ENCODE results near the gene RNF113B. TPM values are rescaled to one million over a fixed set of nuclear protein-coding genes. Genes with fewer than 3 reads are reported as not detected.
A peak's percentile ranks its signal among the peaks of the same experiment; 100 is the strongest.

Gene RNF113B
- total RNA-seq, 1 donor from 2014 or later: not detected

GRCh38 chr13:98192008-98192407 is 14.9 kb upstream of the RNF113B start:
- Histone ChIP-seq H3K9ac (ENCODE audit: low read length) (no peak overlapping the region), H3K4me3 (ENCODE audit: insufficient read depth, low read depth, low read length) (no peak overlapping the region), H3K27ac (ENCODE audit: low read depth, low read length) (no peak overlapping the region), H3K4me1 (ENCODE audit: insufficient read depth, low read length) (peaks cover 5% of the 10 kb centered on the region), H4K20me1 (ENCODE audit: insufficient read depth, low read length) (peaks cover 20% of the 10 kb centered on the region), H3K79me2 (ENCODE audit: insufficient read depth, low read length) (peaks cover 83% of the 10 kb centered on the region), H2AFZ (ENCODE audit: low read depth, low read length) (no peak overlapping the region), H3K36me3 (ENCODE audit: insufficient read depth, low read length) (no peaks in the 10 kb centered on the region), H3K9me3 (ENCODE audit: insufficient read depth, low read depth, low read length) (no peaks in the 10 kb centered on the region), H3K4me2 (ENCODE audit: low read length) (no peak overlapping the region), H3K27me3 (ENCODE audit: insufficient read depth, low read length) (no peaks in the 10 kb centered on the region)
- no peak for DNase-seq (ENCODE audit: low read depth)
- TF ChIP-seq EZH2 (IDR thresholded peaks at IDR 0.05; ENCODE audit: insufficient read depth, low read length) (no peak), CTCF (IDR thresholded peaks at IDR 0.05; ENCODE audit: insufficient read depth, low read depth, low read length) (no peak)
- FAIRE-seq: no peak
- H3K4me3 Mint-ChIP-seq (ENCODE audit: unreplicated experiment): no peak overlapping the region
- H3K9me3 Mint-ChIP-seq (ENCODE audit: unreplicated experiment): no peaks in the 10 kb centered on the region
- H3K27ac Mint-ChIP-seq (ENCODE audit: unreplicated experiment): no peak overlapping the region
- no peaks in the 10 kb centered on the region for H3K27me3 Mint-ChIP-seq (ENCODE audit: low read depth, unreplicated experiment)
- peaks cover 3% of the 10 kb centered on the region for H3K4me1 Mint-ChIP-seq (ENCODE audit: low read depth, unreplicated experiment)
- peaks cover 15% of the 10 kb centered on the region for H3K36me3 Mint-ChIP-seq (ENCODE audit: low read depth, unreplicated experiment)

GRCh38 chr13:98190889-98191444 is 13.9 kb upstream of the RNF113B start:
- Histone ChIP-seq H3K36me3 (ENCODE audit: insufficient read depth, low read length) (no peaks in the 10 kb centered on the region), H3K4me3 (ENCODE audit: insufficient read depth, low read depth, low read length) (no peak overlapping the region), H2AFZ (ENCODE audit: low read depth, low read length) (no peak overlapping the region), H3K79me2 (ENCODE audit: insufficient read depth, low read length) (peaks cover 84% of the 10 kb centered on the region), H3K4me2 (ENCODE audit: low read length) (no peak overlapping the region), H3K27me3 (ENCODE audit: insufficient read depth, low read length) (no peaks in the 10 kb centered on the region), H3K9me3 (ENCODE audit: insufficient read depth, low read depth, low read length) (no peaks in the 10 kb centered on the region), H4K20me1 (ENCODE audit: insufficient read depth, low read length) (peaks cover 20% of the 10 kb centered on the region), H3K27ac (ENCODE audit: low read depth, low read length) (no peak overlapping the region), H3K4me1 (ENCODE audit: insufficient read depth, low read length) (peaks cover 5% of the 10 kb centered on the region), H3K9ac (ENCODE audit: low read length) (no peak overlapping the region)
- FAIRE-seq: no peak
- TF ChIP-seq EZH2 (IDR thresholded peaks at IDR 0.05; ENCODE audit: insufficient read depth, low read length) (no peak), CTCF (IDR thresholded peaks at IDR 0.05; ENCODE audit: insufficient read depth, low read depth, low read length) (no peak)
- Mint-ChIP-seq H3K4me1 (ENCODE audit: low read depth, unreplicated experiment) (peaks cover 6% of the 10 kb centered on the region), H3K9me3 (ENCODE audit: unreplicated experiment) (no peaks in the 10 kb centered on the region), H3K27ac (ENCODE audit: unreplicated experiment) (no peak overlapping the region), H3K27me3 (ENCODE audit: low read depth, unreplicated experiment) (no peaks in the 10 kb centered on the region), H3K36me3 (ENCODE audit: low read depth, unreplicated experiment) (peaks cover 15% of the 10 kb centered on the region), H3K4me3 (ENCODE audit: unreplicated experiment) (no peak overlapping the region)
- DNase-seq (ENCODE audit: low read depth): no peak

GRCh38 chr13:98189841-98190505 is 12.9 kb upstream of the RNF113B start:
- Histone ChIP-seq H2AFZ (ENCODE audit: low read depth, low read length) (no peak overlapping the region), H3K9me3 (ENCODE audit: insufficient read depth, low read depth, low read length) (no peaks in the 10 kb centered on the region), H3K4me2 (ENCODE audit: low read length) (no peak overlapping the region), H3K4me3 (ENCODE audit: insufficient read depth, low read depth, low read length) (no peak overlapping the region), H3K27ac (ENCODE audit: low read depth, low read length) (no peak overlapping the region), H3K36me3 (ENCODE audit: insufficient read depth, low read length) (no peaks in the 10 kb centered on the region), H3K9ac (ENCODE audit: low read length) (no peak overlapping the region), H4K20me1 (ENCODE audit: insufficient read depth, low read length) (peaks cover 20% of the 10 kb centered on the region), H3K4me1 (ENCODE audit: insufficient read depth, low read length) (peaks cover 5% of the 10 kb centered on the region), H3K27me3 (ENCODE audit: insufficient read depth, low read length) (no peaks in the 10 kb centered on the region), H3K79me2 (ENCODE audit: insufficient read depth, low read length) (peaks cover 81% of the 10 kb centered on the region)
- DNase-seq (ENCODE audit: low read depth) (peak; percentile 15), FAIRE-seq (no peak)
- no peak for TF ChIP-seq CTCF (IDR thresholded peaks at IDR 0.05; ENCODE audit: insufficient read depth, low read depth, low read length)
- TF ChIP-seq EZH2 (IDR thresholded peaks at IDR 0.05; ENCODE audit: insufficient read depth, low read length): no peak
- Mint-ChIP-seq H3K27me3 (ENCODE audit: low read depth, unreplicated experiment) (no peaks in the 10 kb centered on the region), H3K27ac (ENCODE audit: unreplicated experiment) (no peak overlapping the region), H3K4me3 (ENCODE audit: unreplicated experiment) (no peak overlapping the region), H3K36me3 (ENCODE audit: low read depth, unreplicated experiment) (peaks cover 12% of the 10 kb centered on the region), H3K9me3 (ENCODE audit: unreplicated experiment) (no peaks in the 10 kb centered on the region), H3K4me1 (ENCODE audit: low read depth, unreplicated experiment) (peaks cover 9% of the 10 kb centered on the region)

Data from astrocyte (in vitro differentiated cells and primary cell).